Esophagus (tissue), 2 donors: Measurements from ENCODE around the gene LRRC23. TPM values are rescaled to one million over a fixed set of nuclear protein-coding genes. Genes with fewer than 3 reads are reported as not detected.

Source experiments
- H3K27ac ChIP-seq, 2 donors: one replicate each; pipeline ENCODE4 v1.5.1; 2013; ENCODE audit warnings: low read depth in 2 of 2, mild to moderate bottlenecking in 2 of 2, inconsistent platforms in 1 of 2, low read length in 1 of 2, moderate library complexity in 1 of 2
- H3K27me3 ChIP-seq, 2 donors: one replicate each; pipeline ENCODE4 v1.6.1; 2013; ENCODE audit warnings: low read length in 2 of 2, control low read depth in 1 of 2, mild to moderate bottlenecking in 1 of 2; ENCODE audit not compliant: insufficient read depth in 2 of 2, control insufficient read depth in 1 of 2
- H3K36me3 ChIP-seq, 2 donors: one replicate each; pipeline ENCODE4 v1.6.1; 2013; ENCODE audit warnings: low read length in 1 of 2; ENCODE audit not compliant: control insufficient read depth in 2 of 2, insufficient read depth in 2 of 2
- H3K4me1 ChIP-seq, 2 donors: one replicate each; pipeline ENCODE4 v1.6.1; 2013; ENCODE audit warnings: low read length in 1 of 2; ENCODE audit not compliant: control insufficient read depth in 2 of 2, insufficient read depth in 2 of 2
- H3K4me3 ChIP-seq, 2 donors: one replicate each; pipeline ENCODE4 v1.5.1; 2013; ENCODE audit warnings: low read length in 2 of 2, mild to moderate bottlenecking in 2 of 2, low read depth in 1 of 2, moderate library complexity in 1 of 2
- H3K9me3 ChIP-seq, 2 donors: one replicate each; pipeline ENCODE4 v1.6.1; 2013; ENCODE audit warnings: mild to moderate bottlenecking in 2 of 2, low read depth in 1 of 2, low read length in 1 of 2, moderate library complexity in 1 of 2; ENCODE audit not compliant: control insufficient read depth in 2 of 2, insufficient read depth in 1 of 2
- WGBS, 2 donors: extraction: QIAGEN DNeasy Blood & Tissue Kit; methylation state at CpG; one replicate each; pipeline ENCODE4 v1.1.7; 2013; 5-methylcytosine and 5-hydroxymethylcytosine counted together
- polyA plus RNA-seq, 2 donors: library from polyadenylated mRNA; stranded (reverse); fragments of 200-250 nt; gene quantifications; one replicate each; pipeline ENCODE4 v1.2.3, GENCODE V29; 2013
- donor health status: healthy with polysubstance abuse.
- donor health status: Bipolar disorder and iron deficiency.

Gene LRRC23
- polyA plus RNA-seq, 2 donors: 3.3 to 3.6 TPM

GRCh38 chr12:6914947-6915788 lies 10.5 kb downstream of the LRRC23 start:
- Histone ChIP-seq H3K4me3 (peak overlapping the region; percentile 50 to 74), H3K4me1 (peaks cover 4 to 8% of the 10 kb centered on the region in 2 donors), H3K27me3 (no peaks in the 10 kb centered on the region), H3K36me3 (peaks cover 0 to 2% of the 10 kb centered on the region in 2 donors), H3K27ac (peak overlapping the region; percentile 76 to 82), H3K9me3 (no peaks in the 10 kb centered on the region)
- 16 to 19% methylated on average over 29 of the region's 29 CpGs for WGBS, 2 donors

- WGBS, 2 donors: 78 to 82% methylated on average over 14 of the region's 14 CpGs
- Histone ChIP-seq H3K4me3 (no peak overlapping the region), H3K9me3 (no peaks in the 10 kb centered on the region), H3K4me1 (peaks cover 4 to 8% of the 10 kb centered on the region in 2 donors), H3K36me3 (peaks cover 0 to 2% of the 10 kb centered on the region in 2 donors), H3K27me3 (no peaks in the 10 kb centered on the region), H3K27ac (no peak overlapping the region)
Measured at GRCh38 chr12:6915789-6916285, 11.2 kb downstream of the LRRC23 start.

DNA sequence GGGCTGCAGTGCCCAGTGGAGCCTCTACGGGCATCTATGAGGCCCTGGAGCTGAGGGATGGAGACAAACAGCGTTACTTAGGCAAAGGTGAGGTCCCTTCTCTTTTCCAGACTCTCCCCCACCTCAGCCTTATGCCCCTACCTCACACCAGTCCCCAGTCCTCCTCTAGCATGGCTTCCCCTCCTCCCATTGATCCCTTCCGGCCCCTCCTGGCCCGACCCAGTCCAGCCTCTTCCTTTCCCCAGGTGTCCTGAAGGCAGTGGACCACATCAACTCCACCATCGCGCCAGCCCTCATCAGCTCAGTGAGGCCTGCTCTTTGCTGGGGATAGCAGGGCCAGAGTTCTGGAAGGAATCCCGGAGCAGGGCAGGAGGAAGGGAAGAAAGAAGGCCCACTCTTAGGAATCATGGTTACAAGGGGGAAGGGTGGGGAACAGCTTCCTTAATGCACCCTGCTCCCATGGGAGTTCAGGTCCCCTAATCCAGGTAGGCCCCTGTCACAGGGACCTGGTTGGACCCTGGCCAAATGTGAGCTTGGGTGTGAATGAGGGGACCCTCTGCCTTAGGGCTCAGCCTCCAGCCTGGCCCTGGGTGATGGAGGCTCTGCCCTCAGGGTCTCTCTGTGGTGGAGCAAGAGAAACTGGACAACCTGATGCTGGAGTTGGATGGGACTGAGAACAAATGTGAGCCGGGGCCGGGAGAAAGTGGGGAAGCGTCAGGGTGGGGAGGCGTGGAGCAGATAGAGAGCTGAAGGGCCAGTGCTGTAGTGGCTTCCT lies 12.0 kb downstream of the LRRC23 start:
- peaks cover 0 to 2% of the 10 kb centered on the region in 2 donors for H3K36me3 ChIP-seq
- WGBS, 2 donors: 88 to 94% methylated on average over 11 of the region's 11 CpGs
- H3K27ac ChIP-seq: no peak overlapping the region

GRCh38 chr12:6917491-6918231 lies 13.0 kb downstream of the LRRC23 start:
- H3K9me3 ChIP-seq: no peaks in the 10 kb centered on the region
- 82 to 87% methylated on average over 14 of the region's 14 CpGs for WGBS, 2 donors
- no peaks in the 10 kb centered on the region for H3K27me3 ChIP-seq
- no peak overlapping the region for H3K27ac ChIP-seq
- no peak overlapping the region for H3K4me3 ChIP-seq
- H3K36me3 ChIP-seq: peaks cover 0 to 2% of the 10 kb centered on the region in 2 donors
- H3K4me1 ChIP-seq: peaks cover 4 to 8% of the 10 kb centered on the region in 2 donors

More for the DNA sequence above, 12.0 kb downstream of the LRRC23 start:
- Histone ChIP-seq H3K4me3 (no peak overlapping the region), H3K27me3 (no peaks in the 10 kb centered on the region), H3K9me3 (no peaks in the 10 kb centered on the region), H3K4me1 (peaks cover 4 to 8% of the 10 kb centered on the region in 2 donors)

- Histone ChIP-seq H3K27ac (no peak overlapping the region), H3K9me3 (no peaks in the 10 kb centered on the region), H3K4me1 (peaks cover 4 to 9% of the 10 kb centered on the region in 2 donors), H3K27me3 (no peaks in the 10 kb centered on the region), H3K4me3 (no peak overlapping the region), H3K36me3 (peaks cover 0 to 2% of the 10 kb centered on the region in 2 donors)
- 59 to 60% methylated on average over 7 of the region's 7 CpGs for WGBS, 2 donors
Measured at GRCh38 chr12:6919588-6919987, 15.0 kb downstream of the LRRC23 start.

DNA sequence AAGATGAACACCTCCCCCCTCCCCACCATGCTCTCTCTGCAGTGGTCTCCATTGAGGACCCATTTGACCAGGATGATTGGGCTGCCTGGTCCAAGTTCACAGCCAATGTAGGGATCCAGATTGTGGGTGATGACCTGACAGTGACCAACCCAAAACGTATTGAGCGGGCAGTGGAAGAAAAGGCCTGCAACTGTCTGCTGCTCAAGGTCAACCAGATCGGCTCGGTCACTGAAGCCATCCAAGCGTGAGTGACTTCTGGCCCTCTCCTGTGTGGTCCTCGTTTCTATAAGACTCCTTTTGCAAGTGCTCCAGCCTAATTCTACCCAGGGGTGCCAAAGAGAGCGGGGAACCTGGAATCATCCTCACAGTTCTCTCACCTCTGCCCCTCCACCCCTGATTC lies 16.9 kb downstream of the LRRC23 start:
- Histone ChIP-seq H3K4me1 (peaks cover 0 to 16% of the 10 kb centered on the region in 2 donors), H3K27me3 (no peaks in the 10 kb centered on the region), H3K4me3 (no peak overlapping the region), H3K27ac (no peak overlapping the region), H3K9me3 (no peaks in the 10 kb centered on the region), H3K36me3 (peaks cover 0 to 2% of the 10 kb centered on the region in 2 donors)
- WGBS, 2 donors: 81 to 85% methylated on average over 7 of the region's 7 CpGs

DNA sequence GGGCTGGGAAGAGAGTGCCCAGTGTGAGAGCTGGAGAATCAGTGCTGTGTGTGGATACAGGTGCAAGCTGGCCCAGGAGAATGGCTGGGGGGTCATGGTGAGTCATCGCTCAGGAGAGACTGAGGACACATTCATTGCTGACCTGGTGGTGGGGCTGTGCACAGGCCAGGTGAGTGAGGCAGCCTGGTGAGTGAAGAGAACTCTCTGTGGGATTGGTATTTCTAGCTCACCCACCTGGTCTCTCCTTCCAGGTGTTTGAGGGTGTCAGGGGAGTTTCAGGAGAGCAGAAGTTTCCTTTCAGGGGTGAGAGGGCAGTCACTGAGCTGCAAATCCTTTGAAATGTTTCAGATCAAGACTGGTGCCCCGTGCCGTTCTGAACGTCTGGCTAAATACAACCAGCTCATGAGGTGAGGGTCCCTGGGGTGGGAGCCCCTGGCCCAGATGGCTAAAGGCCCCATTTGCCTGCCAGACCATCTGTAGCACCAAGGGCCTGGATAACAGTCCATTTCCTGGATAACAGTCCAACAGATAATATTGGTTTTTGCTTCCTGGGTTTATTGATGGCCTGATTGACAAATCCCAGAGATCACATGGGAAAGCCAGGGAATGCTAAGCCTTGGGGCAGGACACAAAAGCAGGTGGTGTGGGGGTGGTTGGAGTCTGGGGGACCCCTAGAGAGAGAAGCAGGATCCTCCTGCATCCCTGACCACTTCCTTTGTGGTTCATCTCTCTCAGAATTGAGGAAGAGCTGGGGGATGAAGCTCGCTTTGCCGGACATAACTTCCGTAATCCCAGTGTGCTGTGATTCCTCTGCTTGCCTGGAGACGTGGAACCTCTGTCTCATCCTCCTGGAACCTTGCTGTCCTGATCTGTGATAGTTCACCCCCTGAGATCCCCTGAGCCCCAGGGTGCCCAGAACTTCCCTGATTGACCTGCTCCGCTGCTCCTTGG lies 17.6 kb downstream of the LRRC23 start:
- Histone ChIP-seq H3K27me3 (no peaks in the 10 kb centered on the region), H3K4me1 (peaks cover 0 to 18% of the 10 kb centered on the region in 2 donors), H3K9me3 (no peaks in the 10 kb centered on the region), H3K36me3 (peaks cover 0 to 2% of the 10 kb centered on the region in 2 donors), H3K4me3 (no peak overlapping the region), H3K27ac (no peak overlapping the region)
- 82% methylated on average over 9 of the region's 9 CpGs for WGBS, 2 donors

GRCh38 chr12:6923003-6923732 lies 18.5 kb downstream of the LRRC23 start:
- no peaks in the 10 kb centered on the region for H3K27me3 ChIP-seq
- no peaks in the 10 kb centered on the region for H3K9me3 ChIP-seq
- 78 to 79% methylated on average over 10 of the region's 10 CpGs for WGBS, 2 donors
- H3K4me3 ChIP-seq: no peak overlapping the region
- H3K4me1 ChIP-seq: peaks cover 0 to 18% of the 10 kb centered on the region in 2 donors
- no peak overlapping the region for H3K27ac ChIP-seq
- H3K36me3 ChIP-seq: no peaks in the 10 kb centered on the region
